ENCODE data around the gene HEYL.

- TF ChIP-seq CBFB (CRISPR knock-in tag; IDR thresholded peaks at IDR 0.05), result no peak
- no peak for TF ChIP-seq RBM22 (IDR thresholded peaks at IDR 0.05; ENCODE audit: low read depth, low read length, poor library complexity, severe bottlenecking)
Measured at GRCh38 chr1:39652554-39652953, 13.1 kb upstream of the HEYL start.

Measured in K562 (cell line).